IMR-90 (cell line): ENCODE data around the gene GTF2H3. TPM values are rescaled to one million over a fixed set of nuclear protein-coding genes. Genes with fewer than 3 reads are reported as not detected.

ENCODE experiments used
- ATAC-seq: fragments of 200-7000 bp; cut with Tn5 transposase; 2 replicates; pipeline ENCODE4 v1.9.1; 2020; ENCODE audit warnings: low read depth, mild to moderate bottlenecking, moderate library complexity
- BruUV-seq: library from RNA; stranded (reverse); fragments of 400-500 nt; replicated peaks from 2 replicates; lab custom pipeline; 2021; lab: Mats Ljungman, UMichigan
- CTCF ChIA-PET: fragments of 300-600 bp; formaldehyde crosslinking; extraction: SDS; loops from one replicate; lab custom pipeline; 2021; ENCODE audit warnings: antibody characterized with exemption; lab: Yijun Ruan, JAX
- POLR2A ChIA-PET: fragments of 300-600 bp; sonication (Branson Sonifier 250); formaldehyde crosslinking; loops from one replicate; lab custom pipeline; 2022; ENCODE audit warnings: antibody characterized with exemption; ENCODE audit not compliant: unreplicated experiment; lab: Charles Lee
- DNase-seq: peaks from one replicate; pipeline ENCODE4 v3.0.0; 2013
- H2AFZ ChIP-seq: replicated peaks from 2 replicates; pipeline ENCODE3; 2013; ENCODE audit warnings: low read length, mild to moderate bottlenecking; ENCODE audit not compliant: poor library complexity
- H2AK5ac ChIP-seq: 2 replicates; pipeline ENCODE4 v1.6.1; 2013; ENCODE audit warnings: low read depth, low read length, inconsistent platforms
- H2AK9ac ChIP-seq: replicated peaks from 2 replicates; pipeline ENCODE3; 2013; ENCODE audit warnings: mild to moderate bottlenecking, low read depth, low read length, moderate library complexity; ENCODE audit not compliant: poor library complexity
- H2BK120ac ChIP-seq: 2 replicates; pipeline ENCODE4 v1.6.1; 2013; ENCODE audit warnings: low read depth, low read length, inconsistent platforms
- H2BK15ac ChIP-seq: 3 replicates; pipeline ENCODE4 v1.6.1; 2013; ENCODE audit warnings: low read depth, low read length, inconsistent platforms
- H2BK20ac ChIP-seq: 2 replicates; pipeline ENCODE4 v1.6.1; 2013; ENCODE audit warnings: low read depth, mild to moderate bottlenecking, inconsistent platforms, low read length, moderate library complexity
- H2BK5ac ChIP-seq: 2 replicates; pipeline ENCODE4 v1.6.1; 2013; ENCODE audit warnings: mild to moderate bottlenecking, low read depth, low read length, inconsistent platforms; ENCODE audit not compliant: poor library complexity, severe bottlenecking
- H3K14ac ChIP-seq: replicated peaks from 2 replicates; pipeline ENCODE4 v1.6.1; 2013; ENCODE audit warnings: low read depth, low read length, inconsistent platforms
- H3K18ac ChIP-seq: 2 replicates; pipeline ENCODE4 v1.6.1; 2013; ENCODE audit warnings: low read depth, low read length, control low read depth
- H3K23ac ChIP-seq: 2 replicates; pipeline ENCODE4 v1.6.1; 2013; ENCODE audit warnings: low read depth, low read length, inconsistent platforms
- H3K27ac ChIP-seq: 2 replicates; pipeline ENCODE4 v1.5.1; 2013; ENCODE audit warnings: mild to moderate bottlenecking, control low read depth, low read length; ENCODE audit not compliant: insufficient read depth
- H3K27me3 ChIP-seq: 2 replicates; pipeline ENCODE4 v1.6.1; 2013; ENCODE audit warnings: low read length; ENCODE audit not compliant: control insufficient read depth, insufficient read depth
- H3K36me3 ChIP-seq: 2 replicates; pipeline ENCODE4 v1.6.1; 2013; ENCODE audit warnings: low read length, mixed read lengths; ENCODE audit not compliant: control insufficient read depth, insufficient read depth
- H3K4ac ChIP-seq: 2 replicates; pipeline ENCODE4 v1.6.1; 2013; ENCODE audit warnings: low read depth, low read length, inconsistent platforms
- H3K4me1 ChIP-seq: 2 replicates; pipeline ENCODE4 v1.6.1; 2013; ENCODE audit warnings: low read length, mixed read lengths; ENCODE audit not compliant: control insufficient read depth, insufficient read depth
- H3K4me2 ChIP-seq: 2 replicates; pipeline ENCODE4 v1.6.1; 2013; ENCODE audit warnings: low read depth, mild to moderate bottlenecking, control low read depth, low read length, moderate library complexity
- H3K4me3 ChIP-seq: 2 replicates; pipeline ENCODE4 v1.5.1; 2013; ENCODE audit warnings: low read depth, mild to moderate bottlenecking, control low read depth, low read length, moderate library complexity; ENCODE audit not compliant: insufficient read depth
- H3K56ac ChIP-seq: 2 replicates; pipeline ENCODE4 v1.6.1; 2013; ENCODE audit warnings: low read length, inconsistent platforms; ENCODE audit not compliant: insufficient read depth; ENCODE audit errors: extremely low read depth
- H3K79me1 ChIP-seq, 2 experiments: 2 replicates each; pipeline ENCODE4 v1.6.1; 2013; ENCODE audit warnings: low read length in 2 of 2, inconsistent platforms in 1 of 2, low read depth in 1 of 2
- H3K9ac ChIP-seq: 2 replicates; pipeline ENCODE4 v1.6.1; 2013; ENCODE audit warnings: low read depth, low read length, control low read depth
- H3K9me1 ChIP-seq: 2 replicates; pipeline ENCODE4 v1.6.1; 2013; ENCODE audit warnings: low read length, inconsistent platforms; ENCODE audit not compliant: insufficient read depth
- H3K9me3 ChIP-seq: 2 replicates; pipeline ENCODE4 v1.6.1; 2013; ENCODE audit warnings: low read length; ENCODE audit not compliant: control insufficient read depth, insufficient read depth
- H4K20me1 ChIP-seq: 2 replicates; pipeline ENCODE4 v1.6.1; 2013; ENCODE audit warnings: low read length, inconsistent platforms; ENCODE audit not compliant: insufficient read depth
- H4K5ac ChIP-seq: 2 replicates; pipeline ENCODE4 v1.6.1; 2013; ENCODE audit warnings: mild to moderate bottlenecking, low read depth, low read length, control low read depth
- H4K8ac ChIP-seq, 2 experiments: 2 replicates each; pipeline ENCODE4 v1.6.1; 2013; ENCODE audit warnings: low read depth in 2 of 2, low read length in 2 of 2, control low read depth in 1 of 2, inconsistent platforms in 1 of 2
- H4K91ac ChIP-seq: 2 replicates; pipeline ENCODE4 v1.6.1; 2013; ENCODE audit warnings: low read depth, low read length, inconsistent platforms; ENCODE audit not compliant: insufficient read depth
- CEBPB ChIP-seq: IDR thresholded peaks from 2 replicates; pipeline ENCODE4 v1.6.1; 2012; ENCODE audit warnings: low read depth, low read length, improper control_type of control experiment
- CHD1 ChIP-seq: IDR thresholded peaks from 2 replicates; pipeline ENCODE4 v1.6.1; 2012; ENCODE audit warnings: low read depth, low read length, improper control_type of control experiment
- CTCF ChIP-seq: conservative IDR thresholded peaks from 2 replicates; pipeline ENCODE4 v1.5.1; 2012; ENCODE audit warnings: mild to moderate bottlenecking, low read depth, low read length, improper control_type of control experiment
- ELK1 ChIP-seq: fragments of 150-350 bp; IDR thresholded peaks from 2 replicates; pipeline ENCODE4 v1.6.1; 2016; ENCODE audit warnings: low read depth, mild to moderate bottlenecking, low read length, moderate library complexity, borderline replicate concordance
- FOS ChIP-seq: fragments of 150-350 bp; IDR thresholded peaks from 2 replicates; pipeline ENCODE4 v1.6.1; 2016; ENCODE audit warnings: low read depth, low read length
- MAFK ChIP-seq: IDR thresholded peaks from 2 replicates; pipeline ENCODE4 v1.6.1; 2012; ENCODE audit warnings: low read depth, low read length, improper control_type of control experiment
- MXI1 ChIP-seq: IDR thresholded peaks from 2 replicates; pipeline ENCODE4 v1.6.1; 2012; ENCODE audit warnings: low read depth, mild to moderate bottlenecking, low read length, moderate library complexity, borderline replicate concordance
- NFE2L2 ChIP-seq: fragments of 150-350 bp; IDR thresholded peaks from 2 replicates; pipeline ENCODE4 v1.6.1; 2016; ENCODE audit warnings: low read depth, mild to moderate bottlenecking, low read length
- POLR2A ChIP-seq: IDR thresholded peaks from 2 replicates; pipeline ENCODE4 v1.6.1; 2012; ENCODE audit warnings: mild to moderate bottlenecking, low read depth, low read length
- RAD21 ChIP-seq: IDR thresholded peaks from 2 replicates; pipeline ENCODE4 v1.6.1; 2012; ENCODE audit warnings: low read length, improper control_type of control experiment
- RCOR1 ChIP-seq: IDR thresholded peaks from 2 replicates; pipeline ENCODE4 v1.6.1; 2012; ENCODE audit warnings: mild to moderate bottlenecking, low read length, improper control_type of control experiment; ENCODE audit not compliant: insufficient replicate concordance
- RFX5 ChIP-seq: IDR thresholded peaks from 2 replicates; pipeline ENCODE4 v1.8.0; 2012; ENCODE audit warnings: low read depth, mild to moderate bottlenecking, low read length, moderate library complexity
- SMC3 ChIP-seq: fragments of 150-350 bp; IDR thresholded peaks from 2 replicates; pipeline ENCODE4 v1.6.1; 2016; ENCODE audit warnings: low read depth, mild to moderate bottlenecking, antibody characterized with exemption, low read length, moderate library complexity
- USF2 ChIP-seq: fragments of 150-350 bp; IDR thresholded peaks from 2 replicates; pipeline ENCODE4 v1.6.1; 2017; ENCODE audit warnings: mild to moderate bottlenecking, antibody characterized with exemption, low read length, low read depth
- WGBS, 2 experiments: methylation state at CpG; one replicate each; pipeline versions ENCODE4 v1.1.5 to v1.1.7; 2013; ENCODE audit warnings: missing lambda C conversion rate in 2 of 2; ENCODE audit not compliant: insufficient read length in 1 of 2; ENCODE audit errors: extremely low coverage in 2 of 2; 5-methylcytosine and 5-hydroxymethylcytosine counted together
- dilution Hi-C: fragments of 300-500 bp; cut with HindIII; formaldehyde crosslinking; loops from one replicate; pipeline ENCODE4 v1.14.3; 2018; ENCODE audit warnings: low sequenced_read_pairs; ENCODE audit not compliant: unreplicated experiment
- in situ Hi-C: fragments of 300-500 bp; cut with MboI; formaldehyde crosslinking; loops from 3 replicates; pipeline ENCODE4 v1.14.3; 2019; ENCODE audit warnings: low sequenced_read_pairs, inconsistent platforms, mixed read lengths
- intact Hi-C: fragments of 100-400 bp; cut with micrococcal nuclease; formaldehyde crosslinking; loops from 2 replicates; pipeline ENCODE4 v1.10.0; 2022
- polyA plus RNA-seq, 3 experiments: library from polyadenylated mRNA; depleted of rRNA; stranded (reverse); fragments of >200 nt; gene quantifications; 2 replicates each; pipeline ENCODE4 v1.2.3, GENCODE V29; 2012; ENCODE audit warnings: low replicate concordance in 1 of 3
- total RNA-seq: library from RNA; depleted of rRNA; stranded (reverse); fragments of >200 nt; gene quantifications from 2 replicates; pipeline ENCODE4 v1.2.3, GENCODE V29; 2012

GTF2H3 gene
- total and polyA plus RNA-seq, 2 of the 4 experiments (the other 2 are of a cell fraction), result 22.2 to 80.3 TPM

DNA sequence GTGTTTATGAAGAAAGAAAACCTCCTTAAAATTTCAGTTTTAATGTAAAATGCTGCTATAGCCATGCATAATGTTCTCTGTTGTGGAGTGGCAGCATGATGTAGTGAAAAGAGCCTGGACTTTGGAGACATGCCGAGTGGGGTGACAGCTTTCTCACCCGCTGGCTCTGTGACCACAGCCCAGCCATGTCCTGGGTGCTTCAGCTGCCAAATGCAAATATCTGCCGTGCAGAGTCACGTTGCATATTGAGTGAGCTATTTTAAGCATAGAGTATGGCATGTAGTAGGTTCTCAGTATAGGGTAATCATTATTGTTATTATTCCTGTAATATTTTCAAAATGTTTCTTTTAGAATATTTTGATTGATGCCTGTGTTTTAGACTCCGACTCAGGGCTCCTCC is 21.8 kb downstream of the GTF2H3 start:
- no peak overlapping the region for H3K27ac ChIP-seq

More for the DNA sequence above, 21.8 kb downstream of the GTF2H3 start:
- DNase-seq (no peak), ATAC-seq (no peak)
- WGBS, 2 experiments, result no CpG with 5 or more reads among the region's 5 CpGs
- H2AK9ac ChIP-seq, result no peak overlapping the region
- no peaks in the 10 kb centered on the region for H3K9me3 ChIP-seq
- no peak overlapping the region for H4K5ac ChIP-seq
- no peak overlapping the region for H2AK5ac ChIP-seq
- H2BK120ac ChIP-seq, result no peak overlapping the region
- H3K9me1 ChIP-seq, result 0 out of 2 replicates have a peak, but pooled peaks cover 2% of the 10 kb centered on the region
- POLR2A ChIA-PET, result interaction anchor here (0.5 kb wide), 1 partner anchor 53 kb away, joined by 11 read pairs; no protein-coding TSS in a partner anchor
- H4K20me1 ChIP-seq, result no peaks in the 10 kb centered on the region; the same call in 1 of the 2 replicates
- no peak overlapping the region for H3K9ac ChIP-seq
- no peak overlapping the region for H2BK20ac ChIP-seq
- TF ChIP-seq RCOR1, result no peak
- TF ChIP-seq RAD21, result no peak
- no peak for TF ChIP-seq RFX5
- no peak for TF ChIP-seq NFE2L2
- TF ChIP-seq FOS, result no peak
- no peak for TF ChIP-seq USF2
- TF ChIP-seq SMC3, result no peak
- no peak for TF ChIP-seq CHD1
- no peak for TF ChIP-seq ELK1
- TF ChIP-seq MAFK, result no peak
- TF ChIP-seq CEBPB, result no peak
- TF ChIP-seq CTCF, result no peak
- no peak for TF ChIP-seq MXI1
- no peak for TF ChIP-seq POLR2A
- CTCF ChIA-PET, result no interaction called here
- H4K91ac ChIP-seq, result no peak overlapping the region
- H3K36me3 ChIP-seq, result peaks cover 30% of the 10 kb centered on the region
- no peak overlapping the region for H3K56ac ChIP-seq
- H3K4ac ChIP-seq, result no peak overlapping the region
- H3K18ac ChIP-seq, result no peak overlapping the region
- no peak overlapping the region for H4K8ac ChIP-seq
- H3K27me3 ChIP-seq, result no peaks in the 10 kb centered on the region
- H2AFZ ChIP-seq, result no peak overlapping the region
- intact Hi-C loops, result no loop called here
- dilution Hi-C loops, result no loop called here
- peaks cover 2 to 7% of the 10 kb centered on the region in 2 experiments; a peak in 2 of 4 replicates for H3K79me1 ChIP-seq
- in situ Hi-C loops, result no loop called here
- peaks cover 3% of the 10 kb centered on the region for H3K4me1 ChIP-seq
- BruUV-seq, result no TSS peak
- no peak overlapping the region for H3K4me3 ChIP-seq
- H3K14ac ChIP-seq, result no peak overlapping the region
- H2BK5ac ChIP-seq, result no peak overlapping the region
- no peak overlapping the region for H3K23ac ChIP-seq
- no peak overlapping the region for H2BK15ac ChIP-seq
- no peak overlapping the region for H3K4me2 ChIP-seq
